ENCODE results near the gene SLC5A11. TPM values are rescaled to one million over a fixed set of nuclear protein-coding genes. Genes with fewer than 3 reads are reported as not detected.

SLC5A11 gene
- total RNA-seq, 1 experiment from 2014 or later, result not detected

DNA sequence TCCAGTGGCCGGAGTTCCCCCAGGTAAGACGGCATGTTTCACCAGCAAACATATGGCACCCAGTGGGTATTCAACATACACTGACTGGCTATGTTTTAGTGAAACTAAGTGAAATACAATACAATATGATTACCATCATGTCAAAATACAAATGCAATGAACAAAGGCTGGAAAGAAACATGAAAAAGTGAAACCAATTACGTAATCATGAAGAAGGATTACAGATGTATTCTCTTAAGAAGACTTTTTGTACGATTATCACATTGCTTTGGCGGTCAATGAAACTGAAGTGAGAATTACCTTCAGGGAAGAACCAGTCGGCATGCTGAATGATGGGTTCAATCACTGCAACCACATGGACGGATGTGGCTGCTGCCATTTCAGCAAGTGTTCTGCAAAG, 97.7 kb downstream of the SLC5A11 start:
- Mint-ChIP-seq H3K27me3 (ENCODE audit: low read depth) (no peaks in the 10 kb centered on the region), H3K4me1 (no peaks in the 10 kb centered on the region), H3K4me3 (no peak overlapping the region), H3K36me3 (peaks cover 46% of the 10 kb centered on the region), H3K9me3 (no peaks in the 10 kb centered on the region), H3K27ac (no peak overlapping the region)
- TF ChIP-seq ESRRA (CRISPR knock-in tag; IDR thresholded peaks at IDR 0.05; ENCODE audit: borderline replicate concordance), result no peak
- TF ChIP-seq, protein P1, sequence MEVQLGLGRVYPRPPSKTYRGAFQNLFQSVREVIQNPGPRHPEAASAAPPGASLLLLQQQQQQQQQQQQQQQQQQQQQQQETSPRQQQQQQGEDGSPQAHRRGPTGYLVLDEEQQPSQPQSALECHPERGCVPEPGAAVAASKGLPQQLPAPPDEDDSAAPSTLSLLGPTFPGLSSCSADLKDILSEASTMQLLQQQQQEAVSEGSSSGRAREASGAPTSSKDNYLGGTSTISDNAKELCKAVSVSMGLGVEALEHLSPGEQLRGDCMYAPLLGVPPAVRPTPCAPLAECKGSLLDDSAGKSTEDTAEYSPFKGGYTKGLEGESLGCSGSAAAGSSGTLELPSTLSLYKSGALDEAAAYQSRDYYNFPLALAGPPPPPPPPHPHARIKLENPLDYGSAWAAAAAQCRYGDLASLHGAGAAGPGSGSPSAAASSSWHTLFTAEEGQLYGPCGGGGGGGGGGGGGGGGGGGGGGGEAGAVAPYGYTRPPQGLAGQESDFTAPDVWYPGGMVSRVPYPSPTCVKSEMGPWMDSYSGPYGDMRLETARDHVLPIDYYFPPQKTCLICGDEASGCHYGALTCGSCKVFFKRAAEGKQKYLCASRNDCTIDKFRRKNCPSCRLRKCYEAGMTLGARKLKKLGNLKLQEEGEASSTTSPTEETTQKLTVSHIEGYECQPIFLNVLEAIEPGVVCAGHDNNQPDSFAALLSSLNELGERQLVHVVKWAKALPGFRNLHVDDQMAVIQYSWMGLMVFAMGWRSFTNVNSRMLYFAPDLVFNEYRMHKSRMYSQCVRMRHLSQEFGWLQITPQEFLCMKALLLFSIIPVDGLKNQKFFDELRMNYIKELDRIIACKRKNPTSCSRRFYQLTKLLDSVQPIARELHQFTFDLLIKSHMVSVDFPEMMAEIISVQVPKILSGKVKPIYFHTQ (CRISPR knock-in tag; IDR thresholded peaks at IDR 0.05), result no peak
- no peak for TF ChIP-seq SMAD4 (CRISPR knock-in tag; IDR thresholded peaks at IDR 0.05)
- no peak for TF ChIP-seq ELF4 (CRISPR knock-in tag; IDR thresholded peaks at IDR 0.05; ENCODE audit: low read depth)
- TF ChIP-seq, protein P2, sequence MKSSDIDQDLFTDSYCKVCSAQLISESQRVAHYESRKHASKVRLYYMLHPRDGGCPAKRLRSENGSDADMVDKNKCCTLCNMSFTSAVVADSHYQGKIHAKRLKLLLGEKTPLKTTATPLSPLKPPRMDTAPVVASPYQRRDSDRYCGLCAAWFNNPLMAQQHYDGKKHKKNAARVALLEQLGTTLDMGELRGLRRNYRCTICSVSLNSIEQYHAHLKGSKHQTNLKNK (CRISPR knock-in tag; IDR thresholded peaks at IDR 0.05), result no peak
- TF ChIP-seq, protein P3, sequence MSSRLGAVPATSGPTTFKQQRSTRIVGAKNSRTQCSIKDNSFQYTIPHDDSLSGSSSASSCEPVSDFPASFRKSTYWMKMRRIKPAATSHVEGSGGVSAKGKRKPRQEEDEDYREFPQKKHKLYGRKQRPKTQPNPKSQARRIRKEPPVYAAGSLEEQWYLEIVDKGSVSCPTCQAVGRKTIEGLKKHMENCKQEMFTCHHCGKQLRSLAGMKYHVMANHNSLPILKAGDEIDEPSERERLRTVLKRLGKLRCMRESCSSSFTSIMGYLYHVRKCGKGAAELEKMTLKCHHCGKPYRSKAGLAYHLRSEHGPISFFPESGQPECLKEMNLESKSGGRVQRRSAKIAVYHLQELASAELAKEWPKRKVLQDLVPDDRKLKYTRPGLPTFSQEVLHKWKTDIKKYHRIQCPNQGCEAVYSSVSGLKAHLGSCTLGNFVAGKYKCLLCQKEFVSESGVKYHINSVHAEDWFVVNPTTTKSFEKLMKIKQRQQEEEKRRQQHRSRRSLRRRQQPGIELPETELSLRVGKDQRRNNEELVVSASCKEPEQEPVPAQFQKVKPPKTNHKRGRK (CRISPR knock-in tag; IDR thresholded peaks at IDR 0.05; ENCODE audit: borderline replicate concordance), result no peak
- TF ChIP-seq, protein P4, sequence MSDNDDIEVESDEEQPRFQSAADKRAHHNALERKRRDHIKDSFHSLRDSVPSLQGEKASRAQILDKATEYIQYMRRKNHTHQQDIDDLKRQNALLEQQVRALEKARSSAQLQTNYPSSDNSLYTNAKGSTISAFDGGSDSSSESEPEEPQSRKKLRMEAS (CRISPR knock-in tag; IDR thresholded peaks at IDR 0.05), result no peak
- TF ChIP-seq ZNF416 (CRISPR knock-in tag; IDR thresholded peaks at IDR 0.05), result no peak
- no peak for TF ChIP-seq ZNF121 (CRISPR knock-in tag; IDR thresholded peaks at IDR 0.05)
- TF ChIP-seq, protein P5, sequence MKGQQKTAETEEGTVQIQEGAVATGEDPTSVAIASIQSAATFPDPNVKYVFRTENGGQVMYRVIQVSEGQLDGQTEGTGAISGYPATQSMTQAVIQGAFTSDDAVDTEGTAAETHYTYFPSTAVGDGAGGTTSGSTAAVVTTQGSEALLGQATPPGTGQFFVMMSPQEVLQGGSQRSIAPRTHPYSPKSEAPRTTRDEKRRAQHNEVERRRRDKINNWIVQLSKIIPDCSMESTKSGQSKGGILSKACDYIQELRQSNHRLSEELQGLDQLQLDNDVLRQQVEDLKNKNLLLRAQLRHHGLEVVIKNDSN (CRISPR knock-in tag; IDR thresholded peaks at IDR 0.05), result no peak
- TF ChIP-seq, protein P6, sequence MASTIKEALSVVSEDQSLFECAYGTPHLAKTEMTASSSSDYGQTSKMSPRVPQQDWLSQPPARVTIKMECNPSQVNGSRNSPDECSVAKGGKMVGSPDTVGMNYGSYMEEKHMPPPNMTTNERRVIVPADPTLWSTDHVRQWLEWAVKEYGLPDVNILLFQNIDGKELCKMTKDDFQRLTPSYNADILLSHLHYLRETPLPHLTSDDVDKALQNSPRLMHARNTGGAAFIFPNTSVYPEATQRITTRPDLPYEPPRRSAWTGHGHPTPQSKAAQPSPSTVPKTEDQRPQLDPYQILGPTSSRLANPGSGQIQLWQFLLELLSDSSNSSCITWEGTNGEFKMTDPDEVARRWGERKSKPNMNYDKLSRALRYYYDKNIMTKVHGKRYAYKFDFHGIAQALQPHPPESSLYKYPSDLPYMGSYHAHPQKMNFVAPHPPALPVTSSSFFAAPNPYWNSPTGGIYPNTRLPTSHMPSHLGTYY (CRISPR knock-in tag; IDR thresholded peaks at IDR 0.05), result no peak
- ChIA-PET CTCF (no interaction called here), POLR2A (no interaction called here)
- DNase-seq (ENCODE audit: low spot score) (no peak), ATAC-seq (no peak)

DNA sequence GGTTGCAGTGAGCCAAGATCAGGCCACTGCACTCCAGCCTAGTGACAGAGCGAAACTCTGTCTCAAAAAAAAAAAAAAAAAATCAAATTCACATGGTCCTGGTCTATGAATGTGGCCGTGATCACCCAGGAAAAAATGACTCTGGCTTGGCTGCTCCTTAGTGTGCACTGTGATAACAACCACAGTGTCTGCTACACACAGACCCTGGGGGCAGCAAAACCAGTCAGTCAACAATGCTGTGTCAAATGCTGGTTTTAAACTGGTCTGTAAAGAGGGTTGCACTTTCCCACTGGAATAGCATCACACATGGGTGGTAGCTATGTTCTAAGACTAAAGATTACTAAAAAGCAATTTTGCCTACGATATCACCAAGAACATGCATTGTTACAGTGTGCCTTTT, 98.4 kb downstream of the SLC5A11 start:
- Mint-ChIP-seq H3K4me1 (no peaks in the 10 kb centered on the region), H3K36me3 (peaks cover 43% of the 10 kb centered on the region), H3K27ac (no peak overlapping the region), H3K27me3 (ENCODE audit: low read depth) (no peaks in the 10 kb centered on the region), H3K4me3 (no peak overlapping the region), H3K9me3 (no peaks in the 10 kb centered on the region)
- TF ChIP-seq NFE2L1 (CRISPR knock-in tag; IDR thresholded peaks at IDR 0.05) (no peak), ETV6 (CRISPR knock-in tag; IDR thresholded peaks at IDR 0.05) (no peak), FOXJ3 (CRISPR knock-in tag; IDR thresholded peaks at IDR 0.05; ENCODE audit: borderline replicate concordance) (no peak), CBFB (CRISPR knock-in tag; IDR thresholded peaks at IDR 0.05; ENCODE audit: low read depth) (no peak), ATF1 (CRISPR knock-in tag; IDR thresholded peaks at IDR 0.05) (no peak)
- TF ChIP-seq, protein P7, sequence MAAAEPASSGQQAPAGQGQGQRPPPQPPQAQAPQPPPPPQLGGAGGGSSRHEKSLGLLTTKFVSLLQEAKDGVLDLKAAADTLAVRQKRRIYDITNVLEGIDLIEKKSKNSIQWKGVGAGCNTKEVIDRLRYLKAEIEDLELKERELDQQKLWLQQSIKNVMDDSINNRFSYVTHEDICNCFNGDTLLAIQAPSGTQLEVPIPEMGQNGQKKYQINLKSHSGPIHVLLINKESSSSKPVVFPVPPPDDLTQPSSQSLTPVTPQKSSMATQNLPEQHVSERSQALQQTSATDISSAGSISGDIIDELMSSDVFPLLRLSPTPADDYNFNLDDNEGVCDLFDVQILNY (CRISPR knock-in tag; IDR thresholded peaks at IDR 0.05), result no peak
- TF ChIP-seq, protein P8, sequence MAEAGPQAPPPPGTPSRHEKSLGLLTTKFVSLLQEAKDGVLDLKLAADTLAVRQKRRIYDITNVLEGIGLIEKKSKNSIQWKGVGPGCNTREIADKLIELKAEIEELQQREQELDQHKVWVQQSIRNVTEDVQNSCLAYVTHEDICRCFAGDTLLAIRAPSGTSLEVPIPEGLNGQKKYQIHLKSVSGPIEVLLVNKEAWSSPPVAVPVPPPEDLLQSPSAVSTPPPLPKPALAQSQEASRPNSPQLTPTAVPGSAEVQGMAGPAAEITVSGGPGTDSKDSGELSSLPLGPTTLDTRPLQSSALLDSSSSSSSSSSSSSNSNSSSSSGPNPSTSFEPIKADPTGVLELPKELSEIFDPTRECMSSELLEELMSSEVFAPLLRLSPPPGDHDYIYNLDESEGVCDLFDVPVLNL (CRISPR knock-in tag; IDR thresholded peaks at IDR 0.05; ENCODE audit: borderline replicate concordance, low read depth), result no peak
- TF ChIP-seq, protein P9, sequence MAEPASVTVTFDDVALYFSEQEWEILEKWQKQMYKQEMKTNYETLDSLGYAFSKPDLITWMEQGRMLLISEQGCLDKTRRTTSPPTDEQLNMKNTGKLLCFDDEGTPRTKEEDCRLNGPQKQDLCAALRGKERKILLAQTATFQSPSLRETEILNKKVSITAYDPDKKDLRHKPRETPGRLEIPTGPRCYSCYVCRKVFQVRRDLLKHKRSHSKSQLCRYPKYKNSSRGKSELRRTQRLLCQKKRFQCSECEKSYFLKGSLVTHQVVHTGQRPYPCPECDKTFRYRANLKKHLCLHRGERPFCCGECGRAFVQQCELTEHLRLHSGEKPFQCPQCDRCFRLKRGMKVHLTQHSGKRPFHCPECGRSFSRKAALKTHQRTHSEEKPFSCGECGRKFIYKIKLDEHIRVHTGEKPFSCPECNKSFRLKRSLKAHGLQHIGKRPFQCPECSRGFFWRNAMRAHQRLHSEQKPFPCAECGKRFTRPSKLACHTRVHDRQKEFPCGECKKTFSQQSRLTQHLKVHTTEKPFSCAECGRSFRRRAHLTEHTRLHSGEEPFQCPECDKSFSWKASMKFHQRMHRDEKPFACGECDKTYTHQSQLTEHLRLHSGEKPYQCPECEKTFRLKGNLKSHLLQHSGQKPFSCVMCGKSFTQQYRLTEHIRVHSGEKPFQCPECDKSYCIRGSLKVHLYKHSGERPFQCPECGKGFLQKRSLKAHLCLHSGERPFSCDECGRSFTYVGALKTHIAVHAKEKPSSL (CRISPR knock-in tag; conservative IDR thresholded peaks at IDR 0.05), result no peak
- no peak for DNase-seq (ENCODE audit: low spot score)
- CTCF ChIA-PET, result no interaction called here
- ATAC-seq, result no peak
- POLR2A ChIA-PET, result no interaction called here

Measured in WTC11 (cell line).